Liver (tissue), 9 donors: ENCODE data around the gene SLC9A1. TPM values are rescaled to one million over a fixed set of nuclear protein-coding genes. Genes with fewer than 3 reads are reported as not detected.

ENCODE experiments used
- DNase-seq: peaks from one replicate; pipeline ENCODE4 v3.0.0-alpha.2; 2017; ENCODE audit warnings: low spot score
- H3K27ac ChIP-seq, 2 donors: one replicate each; pipeline ENCODE4 v1.7.0; 2013; ENCODE audit warnings: inconsistent platforms in 2 of 2, low read length in 2 of 2, control low read depth in 1 of 2, low read depth in 1 of 2, mild to moderate bottlenecking in 1 of 2
- H3K27me3 ChIP-seq, 4 donors: one replicate each; pipeline versions ENCODE4 v1.6.1 to v1.7.0; 2013; ENCODE audit warnings: low read length in 3 of 4, inconsistent platforms in 1 of 4, mild to moderate bottlenecking in 1 of 4, moderate library complexity in 1 of 4; ENCODE audit not compliant: control insufficient read depth in 4 of 4, insufficient read depth in 4 of 4
- H3K36me3 ChIP-seq, 4 donors: one replicate each; pipeline versions ENCODE4 v1.6.1 to v1.7.0; 2013; ENCODE audit warnings: low read length in 3 of 4, mild to moderate bottlenecking in 3 of 4, low read depth in 1 of 4, moderate library complexity in 1 of 4; ENCODE audit not compliant: control insufficient read depth in 4 of 4, insufficient read depth in 3 of 4
- H3K4me1 ChIP-seq, 4 donors: one replicate each; pipeline versions ENCODE4 v1.6.1 to v1.7.0; 2013; ENCODE audit warnings: low read length in 3 of 4, mild to moderate bottlenecking in 3 of 4, moderate library complexity in 1 of 4; ENCODE audit not compliant: control insufficient read depth in 4 of 4, insufficient read depth in 4 of 4
- H3K4me3 ChIP-seq, 3 donors: one replicate each; pipeline versions ENCODE4 v1.6.1 to v1.7.0; 2013; ENCODE audit warnings: low read length in 3 of 3, control low read depth in 1 of 3, low read depth in 1 of 3, mild to moderate bottlenecking in 1 of 3
- H3K9ac ChIP-seq, 2 donors: one replicate each; pipeline ENCODE4 v1.7.0; 2013; ENCODE audit warnings: low read length in 2 of 2, mild to moderate bottlenecking in 2 of 2, moderate library complexity in 2 of 2, control low read depth in 1 of 2, low read depth in 1 of 2
- H3K9me3 ChIP-seq, 4 donors: one replicate each; pipeline versions ENCODE4 v1.6.1 to v1.7.0; 2013; ENCODE audit warnings: low read length in 3 of 4; ENCODE audit not compliant: control insufficient read depth in 4 of 4
- EGR1 ChIP-seq, 2 donors: IDR thresholded peaks; 2 replicates each; pipeline ENCODE4 v1.6.1; 2016 to 2018; ENCODE audit warnings: antibody characterized with exemption in 2 of 2, low read depth in 2 of 2
- FOXA2 ChIP-seq: IDR thresholded peaks from 2 replicates; pipeline ENCODE4 v1.6.1; 2016; ENCODE audit warnings: antibody characterized with exemption
- GABPA ChIP-seq, 2 donors: IDR thresholded peaks in 1 of 2; conservative IDR thresholded peaks in 1 of 2; 2 replicates each; pipeline ENCODE4 v1.6.1; 2016; ENCODE audit warnings: antibody characterized with exemption in 2 of 2, mild to moderate bottlenecking in 1 of 2, moderate library complexity in 1 of 2
- HNF4G ChIP-seq: IDR thresholded peaks from 2 replicates; pipeline ENCODE4 v1.6.1; 2016; ENCODE audit warnings: antibody characterized with exemption
- JUND ChIP-seq, 2 donors: IDR thresholded peaks; 2 replicates each; pipeline ENCODE4 v1.6.1; 2016; ENCODE audit warnings: antibody characterized with exemption in 2 of 2
- NR2F2 ChIP-seq: IDR thresholded peaks from 2 replicates; pipeline ENCODE4 v1.6.1; 2016; ENCODE audit warnings: antibody characterized with exemption
- SP1 ChIP-seq: IDR thresholded peaks from 2 replicates; pipeline ENCODE4 v1.6.1; 2018; ENCODE audit warnings: antibody characterized with exemption, mild to moderate bottlenecking
- WGBS: extraction: QIAGEN DNeasy Blood & Tissue Kit; methylation state at CpG from one replicate; pipeline ENCODE4 v1.1.7; 2013; 5-methylcytosine and 5-hydroxymethylcytosine counted together
- polyA plus RNA-seq, 2 donors: library from polyadenylated mRNA; stranded (reverse) in 1 of 2; unstranded in 1 of 2; fragments of 200-250 nt in 1 of 2; fragments of >200 nt in 1 of 2; fragmentation: Nextera tagmentation in 1 of 2; extraction: Ambion mirVana in 1 of 2; gene quantifications; one replicate each; pipeline versions ENCODE4 v1.2.1 to v1.2.3, GENCODE V29; 2013 to 2015
- total RNA-seq, 2 donors: library from RNA; depleted of rRNA; stranded (reverse); fragments of >200 nt; gene quantifications; one replicate each; pipeline ENCODE4 v1.2.3, GENCODE V29; 2014
- TF ChIP-seq, protein P1 (sequence below): IDR thresholded peaks from 2 replicates; pipeline ENCODE4 v1.6.1; 2016; ENCODE audit warnings: antibody characterized with exemption, mild to moderate bottlenecking
- TF ChIP-seq, protein P2 (sequence below): IDR thresholded peaks from 2 replicates; pipeline ENCODE4 v1.6.1; 2016; ENCODE audit warnings: antibody characterized with exemption
- TF ChIP-seq, protein P3 (sequence below): IDR thresholded peaks from 2 replicates; pipeline ENCODE4 v1.6.1; 2016; ENCODE audit warnings: antibody characterized with exemption
- TF ChIP-seq, protein P4 (sequence below): fragments of 150-350 bp; IDR thresholded peaks from 2 replicates; pipeline ENCODE4 v1.5.1; 2017; ENCODE audit warnings: improper control_type of control experiment, low read depth, low read length; ENCODE audit not compliant: missing input control
- TF ChIP-seq, protein P5 (sequence below): IDR thresholded peaks from 2 replicates; pipeline ENCODE4 v1.6.1; 2016; ENCODE audit warnings: antibody characterized with exemption
- donor health status: healthy.
- donor health status: healthy.
- donor health status: healthy.
- donor health status: healthy.
- donor health status: healthy.

The SLC9A1 gene
- total and polyA plus RNA-seq, 4 donors = 1.3 to 3.2 (median 1.5) TPM

DNA sequence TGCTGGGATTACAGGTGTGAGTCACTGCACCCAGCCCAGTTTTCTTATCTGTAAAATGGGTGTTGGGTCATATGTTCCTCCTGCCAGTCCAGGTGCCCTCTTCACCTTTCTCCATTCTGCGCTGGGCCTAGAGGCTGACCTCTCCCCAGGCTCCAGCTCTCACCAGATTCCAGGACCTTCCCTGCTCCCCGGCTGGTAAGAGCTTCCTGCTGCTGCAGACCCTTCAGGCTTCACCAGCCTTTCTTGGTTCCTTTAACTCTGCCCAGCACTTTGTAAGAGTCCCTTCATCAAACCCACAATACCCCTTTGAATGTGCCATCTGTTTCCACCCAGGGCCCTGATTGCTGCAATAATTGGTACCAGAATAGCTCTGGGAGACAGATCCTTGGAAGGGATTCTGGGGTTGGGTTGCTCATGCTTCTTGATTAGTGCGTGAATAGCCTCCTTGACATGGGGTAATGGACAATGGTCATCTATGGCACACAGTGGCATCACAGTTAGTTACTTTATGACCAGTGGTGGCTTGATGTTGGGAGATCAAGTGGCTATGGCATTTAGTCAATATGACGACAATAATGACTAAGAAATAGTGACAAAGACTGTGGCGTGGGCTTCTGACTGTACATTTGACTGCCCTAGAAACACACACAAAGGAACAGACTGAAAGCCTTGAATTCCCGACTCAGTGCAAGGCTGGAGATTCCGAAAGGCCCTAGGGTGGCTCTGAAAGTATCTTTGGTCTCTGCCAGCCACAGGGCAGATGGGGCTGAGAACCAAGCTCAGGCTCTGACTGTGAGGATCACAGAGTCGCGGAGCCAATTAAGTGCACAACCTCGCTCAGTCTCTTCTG lies 67.3 kb downstream of the SLC9A1 start:
- Histone ChIP-seq H3K9me3 (no peaks in the 10 kb centered on the region), H3K36me3 (no peaks in the 10 kb centered on the region), H3K27me3 (peaks cover 0 to 2% (median 0%) of the 10 kb centered on the region in 4 donors), H3K9ac (no peak overlapping the region), H3K4me3 (no peak overlapping the region), H3K4me1 (no peaks in the 10 kb centered on the region), H3K27ac (no peak overlapping the region)
- 96% methylated on average over 10 of the region's 10 CpGs for WGBS
- TF ChIP-seq GABPA (IDR thresholded peaks at IDR 0.05 in 1 of 2, conservative IDR thresholded peaks at IDR 0.05 in 1 of 2) (no peak), JUND (IDR thresholded peaks at IDR 0.05) (no peak), NR2F2 (no peak), SP1 (no peak), FOXA2 (no peak)
- TF ChIP-seq, protein P1, sequence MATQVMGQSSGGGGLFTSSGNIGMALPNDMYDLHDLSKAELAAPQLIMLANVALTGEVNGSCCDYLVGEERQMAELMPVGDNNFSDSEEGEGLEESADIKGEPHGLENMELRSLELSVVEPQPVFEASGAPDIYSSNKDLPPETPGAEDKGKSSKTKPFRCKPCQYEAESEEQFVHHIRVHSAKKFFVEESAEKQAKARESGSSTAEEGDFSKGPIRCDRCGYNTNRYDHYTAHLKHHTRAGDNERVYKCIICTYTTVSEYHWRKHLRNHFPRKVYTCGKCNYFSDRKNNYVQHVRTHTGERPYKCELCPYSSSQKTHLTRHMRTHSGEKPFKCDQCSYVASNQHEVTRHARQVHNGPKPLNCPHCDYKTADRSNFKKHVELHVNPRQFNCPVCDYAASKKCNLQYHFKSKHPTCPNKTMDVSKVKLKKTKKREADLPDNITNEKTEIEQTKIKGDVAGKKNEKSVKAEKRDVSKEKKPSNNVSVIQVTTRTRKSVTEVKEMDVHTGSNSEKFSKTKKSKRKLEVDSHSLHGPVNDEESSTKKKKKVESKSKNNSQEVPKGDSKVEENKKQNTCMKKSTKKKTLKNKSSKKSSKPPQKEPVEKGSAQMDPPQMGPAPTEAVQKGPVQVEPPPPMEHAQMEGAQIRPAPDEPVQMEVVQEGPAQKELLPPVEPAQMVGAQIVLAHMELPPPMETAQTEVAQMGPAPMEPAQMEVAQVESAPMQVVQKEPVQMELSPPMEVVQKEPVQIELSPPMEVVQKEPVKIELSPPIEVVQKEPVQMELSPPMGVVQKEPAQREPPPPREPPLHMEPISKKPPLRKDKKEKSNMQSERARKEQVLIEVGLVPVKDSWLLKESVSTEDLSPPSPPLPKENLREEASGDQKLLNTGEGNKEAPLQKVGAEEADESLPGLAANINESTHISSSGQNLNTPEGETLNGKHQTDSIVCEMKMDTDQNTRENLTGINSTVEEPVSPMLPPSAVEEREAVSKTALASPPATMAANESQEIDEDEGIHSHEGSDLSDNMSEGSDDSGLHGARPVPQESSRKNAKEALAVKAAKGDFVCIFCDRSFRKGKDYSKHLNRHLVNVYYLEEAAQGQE = no peak
- TF ChIP-seq, protein P2, sequence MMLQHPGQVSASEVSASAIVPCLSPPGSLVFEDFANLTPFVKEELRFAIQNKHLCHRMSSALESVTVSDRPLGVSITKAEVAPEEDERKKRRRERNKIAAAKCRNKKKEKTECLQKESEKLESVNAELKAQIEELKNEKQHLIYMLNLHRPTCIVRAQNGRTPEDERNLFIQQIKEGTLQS = no peak
- TF ChIP-seq, protein P3, sequence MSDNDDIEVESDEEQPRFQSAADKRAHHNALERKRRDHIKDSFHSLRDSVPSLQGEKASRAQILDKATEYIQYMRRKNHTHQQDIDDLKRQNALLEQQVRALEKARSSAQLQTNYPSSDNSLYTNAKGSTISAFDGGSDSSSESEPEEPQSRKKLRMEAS = no peak
- no peak for DNase-seq

DNA sequence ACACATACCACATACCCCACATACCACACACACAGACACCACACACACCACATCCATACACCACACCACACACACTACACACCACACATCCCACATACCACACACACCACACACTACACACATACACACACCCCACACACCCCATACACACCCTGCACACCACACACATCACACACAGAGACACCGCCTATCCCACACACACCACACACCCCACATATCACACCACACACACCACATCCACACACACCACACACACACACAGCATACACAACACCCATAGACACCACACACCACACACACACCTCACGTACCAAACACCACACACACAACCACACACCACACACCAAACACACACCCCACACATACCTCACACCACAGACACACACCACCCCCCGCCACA lies 68.3 kb downstream of the SLC9A1 start:
- Histone ChIP-seq H3K27me3 (peaks cover 0 to 2% (median 0%) of the 10 kb centered on the region in 4 donors), H3K4me3 (no peak overlapping the region), H3K36me3 (no peaks in the 10 kb centered on the region), H3K27ac (no peak overlapping the region), H3K9ac (no peak overlapping the region), H3K9me3 (no peaks in the 10 kb centered on the region), H3K4me1 (no peaks in the 10 kb centered on the region)
- TF ChIP-seq, protein P1 = no peak
- TF ChIP-seq, protein P3 = no peak
- TF ChIP-seq EGR1 (IDR thresholded peaks at IDR 0.05; ENCODE audit: low read depth in 2 of 2) (no peak), SP1 (no peak), HNF4G (no peak)
- TF ChIP-seq, protein P2 = no peak
- TF ChIP-seq, protein P4, sequence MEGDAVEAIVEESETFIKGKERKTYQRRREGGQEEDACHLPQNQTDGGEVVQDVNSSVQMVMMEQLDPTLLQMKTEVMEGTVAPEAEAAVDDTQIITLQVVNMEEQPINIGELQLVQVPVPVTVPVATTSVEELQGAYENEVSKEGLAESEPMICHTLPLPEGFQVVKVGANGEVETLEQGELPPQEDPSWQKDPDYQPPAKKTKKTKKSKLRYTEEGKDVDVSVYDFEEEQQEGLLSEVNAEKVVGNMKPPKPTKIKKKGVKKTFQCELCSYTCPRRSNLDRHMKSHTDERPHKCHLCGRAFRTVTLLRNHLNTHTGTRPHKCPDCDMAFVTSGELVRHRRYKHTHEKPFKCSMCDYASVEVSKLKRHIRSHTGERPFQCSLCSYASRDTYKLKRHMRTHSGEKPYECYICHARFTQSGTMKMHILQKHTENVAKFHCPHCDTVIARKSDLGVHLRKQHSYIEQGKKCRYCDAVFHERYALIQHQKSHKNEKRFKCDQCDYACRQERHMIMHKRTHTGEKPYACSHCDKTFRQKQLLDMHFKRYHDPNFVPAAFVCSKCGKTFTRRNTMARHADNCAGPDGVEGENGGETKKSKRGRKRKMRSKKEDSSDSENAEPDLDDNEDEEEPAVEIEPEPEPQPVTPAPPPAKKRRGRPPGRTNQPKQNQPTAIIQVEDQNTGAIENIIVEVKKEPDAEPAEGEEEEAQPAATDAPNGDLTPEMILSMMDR = no peak
- TF ChIP-seq, protein P5, sequence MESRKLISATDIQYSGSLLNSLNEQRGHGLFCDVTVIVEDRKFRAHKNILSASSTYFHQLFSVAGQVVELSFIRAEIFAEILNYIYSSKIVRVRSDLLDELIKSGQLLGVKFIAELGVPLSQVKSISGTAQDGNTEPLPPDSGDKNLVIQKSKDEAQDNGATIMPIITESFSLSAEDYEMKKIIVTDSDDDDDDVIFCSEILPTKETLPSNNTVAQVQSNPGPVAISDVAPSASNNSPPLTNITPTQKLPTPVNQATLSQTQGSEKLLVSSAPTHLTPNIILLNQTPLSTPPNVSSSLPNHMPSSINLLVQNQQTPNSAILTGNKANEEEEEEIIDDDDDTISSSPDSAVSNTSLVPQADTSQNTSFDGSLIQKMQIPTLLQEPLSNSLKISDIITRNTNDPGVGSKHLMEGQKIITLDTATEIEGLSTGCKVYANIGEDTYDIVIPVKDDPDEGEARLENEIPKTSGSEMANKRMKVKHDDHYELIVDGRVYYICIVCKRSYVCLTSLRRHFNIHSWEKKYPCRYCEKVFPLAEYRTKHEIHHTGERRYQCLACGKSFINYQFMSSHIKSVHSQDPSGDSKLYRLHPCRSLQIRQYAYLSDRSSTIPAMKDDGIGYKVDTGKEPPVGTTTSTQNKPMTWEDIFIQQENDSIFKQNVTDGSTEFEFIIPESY = no peak
- DNase-seq = no peak
- WGBS = 97% methylated on average over 3 of the region's 3 CpGs
